HG02610 (cell line): ENCODE data around the gene UHMK1.
"Not testable (repeated sequence)": the region's sequence is repeated elsewhere in the genome, so short reads cannot be mapped to it uniquely, and the experiment has no call there.

Source experiments
- ATAC-seq: cut with Tn5 transposase; IDR thresholded peaks from one replicate; pipeline ENCODE4 v1.9.1; 2021; ENCODE audit warnings: mild to moderate bottlenecking, moderate library complexity; ENCODE audit not compliant: unreplicated experiment

UHMK1 gene

GRCh38 chr1:162562470-162562828 lies 64.8 kb downstream of the UHMK1 start:
- no peak for ATAC-seq

GRCh38 chr1:162564762-162565218 lies 67.2 kb downstream of the UHMK1 start:
- no peak for ATAC-seq

- peak; percentile 34 for ATAC-seq
Measured at GRCh38 chr1:162565460-162565859, 67.8 kb downstream of the UHMK1 start.

- ATAC-seq, result no peak
Measured at GRCh38 chr1:162566870-162567269, 69.3 kb downstream of the UHMK1 start.

DNA sequence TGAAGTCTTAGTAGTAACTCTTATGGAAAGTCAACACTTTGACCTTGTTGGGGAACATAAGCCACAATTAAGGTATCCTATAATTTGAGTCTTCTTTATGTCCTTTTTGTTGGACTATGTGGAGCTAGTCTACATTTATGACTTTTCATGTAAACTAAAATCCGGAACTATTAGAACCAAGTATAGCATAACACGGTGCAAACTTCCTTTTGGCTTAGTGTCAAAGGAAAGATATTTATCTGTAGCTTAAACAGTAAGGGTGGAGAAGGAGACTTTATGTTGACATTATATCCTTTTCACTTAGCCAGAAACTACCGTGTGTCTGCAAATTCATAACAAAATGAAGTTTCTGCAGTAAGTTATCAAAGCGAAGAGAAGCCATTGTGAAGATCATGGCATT lies 71.2 kb downstream of the UHMK1 start:
- ATAC-seq, result no peak

- no peak for ATAC-seq
Measured at GRCh38 chr1:162570718-162571117, 73.1 kb downstream of the UHMK1 start.

GRCh38 chr1:162571121-162571520 lies 73.5 kb downstream of the UHMK1 start:
- ATAC-seq, result not testable (repeated sequence)

GRCh38 chr1:162571696-162572095 lies 74.1 kb downstream of the UHMK1 start:
- no peak for ATAC-seq

DNA sequence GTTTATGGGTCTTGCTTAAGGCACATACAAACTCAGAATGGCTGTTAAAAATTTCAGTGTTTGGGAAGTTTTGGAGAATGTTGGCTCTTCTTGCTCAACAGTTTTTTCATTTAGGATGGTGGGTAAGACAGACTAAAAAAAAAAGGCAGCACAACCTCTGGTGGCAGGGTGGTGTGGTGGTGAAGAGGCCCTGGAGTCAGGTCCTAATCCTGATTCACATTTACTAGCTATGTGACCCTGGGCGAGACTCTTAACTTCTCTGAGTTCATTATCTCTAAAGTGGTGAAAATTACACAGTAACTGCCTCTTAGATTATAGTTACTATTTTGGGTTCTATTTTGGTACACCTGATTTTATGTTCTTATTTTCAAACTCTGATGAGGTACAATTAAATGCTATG lies 75.5 kb downstream of the UHMK1 start:
- ATAC-seq, result no peak

- ATAC-seq, result no peak
Measured at GRCh38 chr1:162578071-162578700, 80.6 kb downstream of the UHMK1 start.

GRCh38 chr1:162578936-162579335 lies 81.3 kb downstream of the UHMK1 start:
- ATAC-seq, result no peak
